Dendritic cell treated with granulocyte-macrophage colony-stimulating factor and Interleukin-4, amounts not matched to agents 40 ng/mL and 50 ng/mL, for 4 days (primary cell): ENCODE measurements around the gene KCNJ1.

ENCODE experiments used
- H3K27ac Mint-ChIP-seq: one replicate; pipeline ENCODE4 v1.8.0; 2022; ENCODE audit warnings: mild to moderate bottlenecking, mixed read lengths
- H3K27me3 Mint-ChIP-seq: one replicate; pipeline ENCODE4 v1.8.0; 2022; ENCODE audit warnings: mild to moderate bottlenecking, mixed read lengths
- H3K36me3 Mint-ChIP-seq: one replicate; pipeline ENCODE4 v1.8.0; 2022; ENCODE audit warnings: low read depth, mixed read lengths
- H3K4me1 Mint-ChIP-seq: one replicate; pipeline ENCODE4 v1.8.0; 2022; ENCODE audit warnings: low read depth, mixed read lengths
- H3K4me3 Mint-ChIP-seq: one replicate; pipeline ENCODE4 v1.8.0; 2022; ENCODE audit warnings: mild to moderate bottlenecking, moderate library complexity, mixed read lengths
- H3K9me3 Mint-ChIP-seq: one replicate; pipeline ENCODE4 v1.8.0; 2022; ENCODE audit warnings: mixed read lengths
- intact Hi-C: fragments of 100-400 bp; cut with micrococcal nuclease; formaldehyde crosslinking; loops from one replicate; pipeline ENCODE4 v1.15.0; 2022

The KCNJ1 gene

GRCh38 chr11:128840137-128840536 is 27.0 kb downstream of the KCNJ1 start:
- no peaks in the 10 kb centered on the region for H3K27me3 Mint-ChIP-seq
- no peak overlapping the region for H3K4me3 Mint-ChIP-seq
- H3K36me3 Mint-ChIP-seq: no peaks in the 10 kb centered on the region
- no peaks in the 10 kb centered on the region for H3K9me3 Mint-ChIP-seq
- no peak overlapping the region for H3K27ac Mint-ChIP-seq
- peaks cover 29% of the 10 kb centered on the region for H3K4me1 Mint-ChIP-seq
- intact Hi-C loops: no loop called here

- Mint-ChIP-seq H3K36me3 (no peaks in the 10 kb centered on the region), H3K4me3 (no peak overlapping the region), H3K27ac (no peak overlapping the region), H3K27me3 (no peaks in the 10 kb centered on the region), H3K9me3 (no peaks in the 10 kb centered on the region), H3K4me1 (peaks cover 29% of the 10 kb centered on the region)
- intact Hi-C loops: loop anchor here (10.0 kb wide), 2 partner anchors 194 to 544 kb away; no protein-coding TSS in a partner anchor
These were observed 28.0 kb downstream of the KCNJ1 start for GRCh38 chr11:128839081-128839480.

GRCh38 chr11:128837627-128838026 is 29.5 kb downstream of the KCNJ1 start:
- no peaks in the 10 kb centered on the region for H3K27me3 Mint-ChIP-seq
- H3K4me3 Mint-ChIP-seq: no peak overlapping the region
- H3K9me3 Mint-ChIP-seq: no peaks in the 10 kb centered on the region
- intact Hi-C loops: loop anchor here (10.0 kb wide), 2 partner anchors 193 to 543 kb away; no protein-coding TSS in a partner anchor
- no peaks in the 10 kb centered on the region for H3K36me3 Mint-ChIP-seq
- H3K27ac Mint-ChIP-seq: no peak overlapping the region
- H3K4me1 Mint-ChIP-seq: peaks cover 34% of the 10 kb centered on the region

- Mint-ChIP-seq H3K36me3 (no peaks in the 10 kb centered on the region), H3K27me3 (no peaks in the 10 kb centered on the region), H3K9me3 (no peaks in the 10 kb centered on the region), H3K4me3 (no peak overlapping the region), H3K4me1 (peaks cover 26% of the 10 kb centered on the region), H3K27ac (no peak overlapping the region)
- intact Hi-C loops: loop anchor here (10.0 kb wide), 2 partner anchors 191 to 541 kb away; no protein-coding TSS in a partner anchor
These were observed 31.2 kb downstream of the KCNJ1 start for GRCh38 chr11:128835741-128836430.

- peaks cover 5% of the 10 kb centered on the region for H3K36me3 Mint-ChIP-seq
- peaks cover 32% of the 10 kb centered on the region for H3K4me1 Mint-ChIP-seq
- H3K27me3 Mint-ChIP-seq: no peaks in the 10 kb centered on the region
- intact Hi-C loops: loop anchor here (5.0 to 10.0 kb wide), 3 partner anchors 189 to 662 kb away; no protein-coding TSS in a partner anchor
- no peak overlapping the region for H3K27ac Mint-ChIP-seq
- H3K4me3 Mint-ChIP-seq: no peak overlapping the region
- H3K9me3 Mint-ChIP-seq: no peaks in the 10 kb centered on the region
These were observed 32.9 kb downstream of the KCNJ1 start for GRCh38 chr11:128834157-128834556.

GRCh38 chr11:128832121-128832497 is 35.0 kb downstream of the KCNJ1 start:
- intact Hi-C loops: loop anchor here (5.0 to 10.0 kb wide), 3 partner anchors 187 to 660 kb away; no protein-coding TSS in a partner anchor
- no peak overlapping the region for H3K4me3 Mint-ChIP-seq
- no peak overlapping the region for H3K27ac Mint-ChIP-seq
- H3K9me3 Mint-ChIP-seq: no peaks in the 10 kb centered on the region
- H3K27me3 Mint-ChIP-seq: no peaks in the 10 kb centered on the region
- H3K4me1 Mint-ChIP-seq: peaks cover 36% of the 10 kb centered on the region
- peaks cover 5% of the 10 kb centered on the region for H3K36me3 Mint-ChIP-seq

- Mint-ChIP-seq H3K36me3 (peaks cover 5% of the 10 kb centered on the region), H3K4me1 (peaks cover 40% of the 10 kb centered on the region), H3K27me3 (no peaks in the 10 kb centered on the region), H3K27ac (no peak overlapping the region), H3K9me3 (no peaks in the 10 kb centered on the region), H3K4me3 (no peak overlapping the region)
- intact Hi-C loops: loop anchor here (5.0 to 10.0 kb wide), 3 partner anchors 187 to 659 kb away; no protein-coding TSS in a partner anchor
These were observed 35.6 kb downstream of the KCNJ1 start for GRCh38 chr11:128831174-128832120.

- no peak overlapping the region for H3K27ac Mint-ChIP-seq
- H3K4me1 Mint-ChIP-seq: peaks cover 39% of the 10 kb centered on the region
- H3K36me3 Mint-ChIP-seq: peaks cover 14% of the 10 kb centered on the region
- H3K27me3 Mint-ChIP-seq: no peaks in the 10 kb centered on the region
- H3K4me3 Mint-ChIP-seq: no peak overlapping the region
- no peaks in the 10 kb centered on the region for H3K9me3 Mint-ChIP-seq
- intact Hi-C loops: loop anchor here (5.0 to 10.0 kb wide), 3 partner anchors 186 to 658 kb away; no protein-coding TSS in a partner anchor
These were observed 36.6 kb downstream of the KCNJ1 start for GRCh38 chr11:128830290-128831173.

GRCh38 chr11:128828350-128828749 is 38.7 kb downstream of the KCNJ1 start:
- intact Hi-C loops: no loop called here
- Mint-ChIP-seq H3K9me3 (no peaks in the 10 kb centered on the region), H3K4me1 (peaks cover 42% of the 10 kb centered on the region), H3K27me3 (peaks cover 5% of the 10 kb centered on the region), H3K4me3 (no peak overlapping the region), H3K36me3 (peaks cover 25% of the 10 kb centered on the region), H3K27ac (no peak overlapping the region)

- Mint-ChIP-seq H3K27me3 (peaks cover 12% of the 10 kb centered on the region), H3K9me3 (no peaks in the 10 kb centered on the region), H3K4me1 (peaks cover 39% of the 10 kb centered on the region), H3K27ac (peak overlapping the region; percentile 74), H3K4me3 (no peak overlapping the region), H3K36me3 (peaks cover 35% of the 10 kb centered on the region)
- intact Hi-C loops: no loop called here
These were observed 39.8 kb downstream of the KCNJ1 start for GRCh38 chr11:128827191-128827893.

GRCh38 chr11:128825050-128825784 is 41.9 kb downstream of the KCNJ1 start:
- peaks cover 12% of the 10 kb centered on the region for H3K27me3 Mint-ChIP-seq
- no peaks in the 10 kb centered on the region for H3K9me3 Mint-ChIP-seq
- no peak overlapping the region for H3K4me3 Mint-ChIP-seq
- H3K4me1 Mint-ChIP-seq: peaks cover 34% of the 10 kb centered on the region
- intact Hi-C loops: no loop called here
- H3K36me3 Mint-ChIP-seq: peaks cover 54% of the 10 kb centered on the region
- H3K27ac Mint-ChIP-seq: peak overlapping the region; percentile 36
